Keratinocyte (primary cell): ENCODE data around the gene CACNA2D2. TPM values are rescaled to one million over a fixed set of nuclear protein-coding genes. Genes with fewer than 3 reads are reported as not detected.

ENCODE experiments used
- DNase-seq: peaks from one replicate; pipeline ENCODE4 v3.0.0-alpha.2; 2011; ENCODE audit warnings: low read depth, missing footprints, low spot score
- FAIRE-seq: peaks from 2 replicates; lab custom pipeline; 2011; peaks lifted over from hg19 to GRCh38; lab: Jason Lieb, UNC
- H2AFZ ChIP-seq: 2 replicates; pipeline ENCODE4 v1.6.0; 2012; ENCODE audit warnings: low read length, control low read depth, inconsistent platforms; ENCODE audit not compliant: control insufficient read depth
- H3K27ac ChIP-seq: 2 replicates; pipeline ENCODE4 v1.5.1; 2011; ENCODE audit warnings: low read length; ENCODE audit not compliant: control insufficient read depth, insufficient read depth
- H3K27me3 ChIP-seq: 3 replicates; pipeline ENCODE4 v1.6.0; 2011; ENCODE audit warnings: low read length; ENCODE audit not compliant: control insufficient read depth, insufficient read depth; ENCODE audit errors: extremely low read depth
- H3K36me3 ChIP-seq, 2 experiments: 2 replicates in 1 of 2; 3 replicates in 1 of 2; pipeline ENCODE4 v1.5.1; 2011; ENCODE audit warnings: low read length in 2 of 2, mild to moderate bottlenecking in 1 of 2; ENCODE audit not compliant: control insufficient read depth in 2 of 2, insufficient read depth in 2 of 2; ENCODE audit errors: extremely low read depth in 1 of 2
- H3K4me1 ChIP-seq: 3 replicates; pipeline ENCODE4 v1.5.1; 2011; ENCODE audit warnings: low read length; ENCODE audit not compliant: control insufficient read depth, insufficient read depth; ENCODE audit errors: extremely low read depth
- H3K4me2 ChIP-seq: 3 replicates; pipeline ENCODE4 v1.6.0; 2011; ENCODE audit warnings: low read depth, low read length; ENCODE audit not compliant: control insufficient read depth, insufficient read depth; ENCODE audit errors: extremely low read depth
- H3K4me3 ChIP-seq, 3 experiments: fragments of 200-600 bp in 1 of 3; sonication (generic) in 1 of 3; 2 replicates in 2 of 3; 3 replicates in 1 of 3; pipeline ENCODE4 v1.5.1; 2011 to 2016; ENCODE audit warnings: low read length in 3 of 3, mild to moderate bottlenecking in 3 of 3, control low read depth in 2 of 3, inconsistent platforms in 1 of 3, low read depth in 1 of 3, mixed read lengths in 1 of 3, mixed run types in 1 of 3, moderate library complexity in 1 of 3; ENCODE audit not compliant: control insufficient read depth in 2 of 3, insufficient read depth in 2 of 3; ENCODE audit errors: extremely low read depth in 1 of 3
- H3K79me2 ChIP-seq: 2 replicates; pipeline ENCODE4 v1.6.0; 2012; ENCODE audit warnings: low read length; ENCODE audit not compliant: control insufficient read depth, insufficient read depth
- H3K9ac ChIP-seq: 3 replicates; pipeline ENCODE4 v1.6.0; 2011; ENCODE audit warnings: low read length; ENCODE audit not compliant: control insufficient read depth, insufficient read depth; ENCODE audit errors: extremely low read depth
- H3K9me1 ChIP-seq: 3 replicates; pipeline ENCODE4 v1.6.0; 2011; ENCODE audit warnings: low read length; ENCODE audit not compliant: control insufficient read depth, insufficient read depth; ENCODE audit errors: extremely low read depth
- H3K9me3 ChIP-seq: 2 replicates; pipeline ENCODE4 v1.5.1; 2012; ENCODE audit warnings: low read depth, low read length; ENCODE audit not compliant: control insufficient read depth
- H4K20me1 ChIP-seq: 3 replicates; pipeline ENCODE4 v1.6.0; 2011; ENCODE audit warnings: low read length; ENCODE audit not compliant: control insufficient read depth, insufficient read depth; ENCODE audit errors: extremely low read depth
- EZH2 ChIP-seq: IDR thresholded peaks from one replicate; pipeline ENCODE4 v1.6.1; 2012; ENCODE audit warnings: inconsistent platforms, mild to moderate bottlenecking, low read length, moderate library complexity
- dilution Hi-C: fragments of 300-500 bp; cut with MboI; formaldehyde crosslinking; loops from one replicate; pipeline ENCODE4 v1.7.0; 2020; ENCODE audit warnings: low sequenced_read_pairs; ENCODE audit not compliant: extremely low pct_ligation_motif_present
- polyA plus RNA-seq, 5 experiments: library from polyadenylated mRNA; depleted of rRNA in 3 of 5; stranded (reverse) in 3 of 5; stranded (forward) in 1 of 5; unstranded in 1 of 5; fragments of >200 nt; gene quantifications; 1 replicate in 1 of 5; 2 replicates in 3 of 5; 3 replicates in 1 of 5; pipeline versions ENCODE4 v1.2.1 to v1.2.3, GENCODE V29; 2011 to 2012; ENCODE audit warnings: missing spikeins in 2 of 5, low read depth in 1 of 5, low replicate concordance in 1 of 5
- TF ChIP-seq, protein P1 (sequence below), 3 experiments: IDR thresholded peaks in 1 of 3; conservative IDR thresholded peaks in 1 of 3; optimal IDR thresholded peaks in 1 of 3; 2 replicates in 2 of 3; 3 replicates in 1 of 3; pipeline versions ENCODE3 to v1.5.1; 2011; ENCODE audit warnings: low read length in 3 of 3, mild to moderate bottlenecking in 3 of 3, moderate library complexity in 2 of 3, control low read depth in 1 of 3, inconsistent platforms in 1 of 3; ENCODE audit not compliant: insufficient read depth in 2 of 3; ENCODE audit errors: extremely low read depth in 1 of 3

The CACNA2D2 gene
- polyA plus RNA-seq, 1 donor (not counting 4 experiments of a cell fraction or from before 2014, with no cell fraction given) = 0.04 TPM

DNA sequence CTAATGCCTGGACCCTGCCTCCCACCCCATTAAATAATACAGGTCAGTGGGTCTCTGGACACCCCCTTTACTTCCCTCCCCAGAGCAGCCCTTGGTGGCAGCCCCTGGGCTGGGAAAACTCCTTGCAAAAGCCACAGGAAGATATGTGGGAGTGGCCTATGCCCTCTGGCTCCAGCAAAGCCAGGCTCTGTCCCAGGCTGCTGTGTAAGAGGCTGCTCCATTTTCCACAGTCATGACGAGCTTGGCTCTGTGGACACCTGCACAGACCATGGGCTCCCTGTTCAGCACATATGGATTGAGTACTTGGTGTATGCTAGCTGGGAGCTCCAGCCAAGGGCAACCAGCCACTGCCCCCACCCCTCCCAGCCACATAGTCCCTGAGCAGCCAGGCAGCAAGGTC, 13.0 kb downstream of the CACNA2D2 start:
- H3K9ac ChIP-seq = no peak overlapping the region
- TF ChIP-seq, protein P1, sequence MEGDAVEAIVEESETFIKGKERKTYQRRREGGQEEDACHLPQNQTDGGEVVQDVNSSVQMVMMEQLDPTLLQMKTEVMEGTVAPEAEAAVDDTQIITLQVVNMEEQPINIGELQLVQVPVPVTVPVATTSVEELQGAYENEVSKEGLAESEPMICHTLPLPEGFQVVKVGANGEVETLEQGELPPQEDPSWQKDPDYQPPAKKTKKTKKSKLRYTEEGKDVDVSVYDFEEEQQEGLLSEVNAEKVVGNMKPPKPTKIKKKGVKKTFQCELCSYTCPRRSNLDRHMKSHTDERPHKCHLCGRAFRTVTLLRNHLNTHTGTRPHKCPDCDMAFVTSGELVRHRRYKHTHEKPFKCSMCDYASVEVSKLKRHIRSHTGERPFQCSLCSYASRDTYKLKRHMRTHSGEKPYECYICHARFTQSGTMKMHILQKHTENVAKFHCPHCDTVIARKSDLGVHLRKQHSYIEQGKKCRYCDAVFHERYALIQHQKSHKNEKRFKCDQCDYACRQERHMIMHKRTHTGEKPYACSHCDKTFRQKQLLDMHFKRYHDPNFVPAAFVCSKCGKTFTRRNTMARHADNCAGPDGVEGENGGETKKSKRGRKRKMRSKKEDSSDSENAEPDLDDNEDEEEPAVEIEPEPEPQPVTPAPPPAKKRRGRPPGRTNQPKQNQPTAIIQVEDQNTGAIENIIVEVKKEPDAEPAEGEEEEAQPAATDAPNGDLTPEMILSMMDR (optimal IDR thresholded peaks at IDR 0.05 in 1 of 3, IDR thresholded peaks at IDR 0.05 in 1 of 3, conservative IDR thresholded peaks at IDR 0.05 in 1 of 3; ENCODE audit: extremely low read depth in 1 of 3, insufficient read depth in 2 of 3, low read length in 3 of 3) = no peak
- no peak for TF ChIP-seq EZH2
- no peaks in the 10 kb centered on the region for H3K79me2 ChIP-seq
- no peaks in the 10 kb centered on the region for H3K4me1 ChIP-seq
- peaks cover 8% of the 10 kb centered on the region for H3K27me3 ChIP-seq
- no peak overlapping the region for H2AFZ ChIP-seq
- DNase-seq (no peak), FAIRE-seq (no peak)
- H3K9me3 ChIP-seq = no peaks in the 10 kb centered on the region
- no peak overlapping the region for H3K4me3 ChIP-seq
- no peaks in the 10 kb centered on the region for H3K9me1 ChIP-seq
- dilution Hi-C loops = no loop called here
- no peaks in the 10 kb centered on the region for H4K20me1 ChIP-seq
- H3K36me3 ChIP-seq = no peaks in the 10 kb centered on the region
- H3K27ac ChIP-seq = no peak overlapping the region
- no peak overlapping the region for H3K4me2 ChIP-seq

GRCh38 chr3:50487181-50487580, 16.3 kb downstream of the CACNA2D2 start:
- no peaks in the 10 kb centered on the region for H3K9me3 ChIP-seq
- TF ChIP-seq, protein P1 (optimal IDR thresholded peaks at IDR 0.05 in 1 of 3, IDR thresholded peaks at IDR 0.05 in 1 of 3, conservative IDR thresholded peaks at IDR 0.05 in 1 of 3; ENCODE audit: extremely low read depth in 1 of 3, insufficient read depth in 2 of 3, low read length in 3 of 3) = peak in 1 of 3 experiments; percentile 30
- no peak for TF ChIP-seq EZH2
- H3K4me3 ChIP-seq = no peak overlapping the region
- no peak overlapping the region for H3K9ac ChIP-seq
- H3K4me2 ChIP-seq = no peak overlapping the region
- peaks cover 8% of the 10 kb centered on the region for H3K27me3 ChIP-seq
- H3K9me1 ChIP-seq = no peaks in the 10 kb centered on the region
- H3K79me2 ChIP-seq = no peaks in the 10 kb centered on the region
- DNase-seq = no peak
- H3K27ac ChIP-seq = no peak overlapping the region
- no peaks in the 10 kb centered on the region for H3K36me3 ChIP-seq
- H3K4me1 ChIP-seq = peaks cover 2% of the 10 kb centered on the region
- H2AFZ ChIP-seq = no peak overlapping the region
- dilution Hi-C loops = no loop called here
- FAIRE-seq = no peak
- no peaks in the 10 kb centered on the region for H4K20me1 ChIP-seq
